Testis (tissue), 3 donors: ENCODE results near the gene DLG2. TPM values are rescaled to one million over a fixed set of nuclear protein-coding genes. Genes with fewer than 3 reads are reported as not detected.

Experiments
- DNase-seq: peaks from one replicate; pipeline ENCODE4 v3.0.0-alpha.2; 2019
- H3K27ac ChIP-seq, 2 donors: fragments of 200-600 bp; sonication (generic); one replicate each; pipeline ENCODE4 v1.5.1; 2019
- H3K27me3 ChIP-seq: fragments of 200-600 bp; sonication (generic); one replicate; pipeline ENCODE4 v1.5.1; 2019
- H3K36me3 ChIP-seq: fragments of 200-600 bp; sonication (generic); one replicate; pipeline ENCODE4 v1.5.1; 2017; ENCODE audit warnings: low read depth; ENCODE audit errors: missing control alignments
- H3K4me1 ChIP-seq: fragments of 200-600 bp; sonication (generic); one replicate; pipeline ENCODE4 v1.5.1; 2019
- H3K4me3 ChIP-seq, 2 donors: fragments of 200-600 bp; sonication (generic); one replicate each; pipeline ENCODE4 v1.5.1; 2017 to 2019
- H3K9me3 ChIP-seq: fragments of 200-600 bp; sonication (generic); one replicate; pipeline ENCODE4 v1.5.1; 2017
- POLR2A ChIP-seq: fragments of 450-650 bp; IDR thresholded peaks from one replicate; pipeline ENCODE4 v1.6.1; 2017; ENCODE audit warnings: antibody characterized with exemption, mild to moderate bottlenecking, moderate library complexity
- WGBS, 2 donors: methylation state at CpG; one replicate each; pipeline ENCODE4 v1.1.5; 2018; 5-methylcytosine and 5-hydroxymethylcytosine counted together
- intact Hi-C: fragments of 100-400 bp; cut with DNase I; formaldehyde crosslinking; loops from one replicate; pipeline ENCODE4 v1.15.1; 2023; ENCODE audit warnings: low total_unique reads
- polyA plus RNA-seq: library from polyadenylated mRNA; stranded (reverse); fragments of 350-450 nt; fragmentation: Illumina TruSeq; extraction: RNeasy Lipid Tissue Mini Kit (QIAGEN cat#74804); gene quantifications from one replicate; pipeline ENCODE4 v1.2.3, GENCODE V29; 2014; ENCODE audit warnings: low read depth, low replicate concordance; ENCODE audit not compliant: insufficient read depth
- total RNA-seq, 2 donors: library from RNA; depleted of rRNA; stranded (reverse); fragments of >200 nt; gene quantifications; one replicate each; pipeline ENCODE4 v1.2.3, GENCODE V29; 2016
- TF ChIP-seq, protein P1 (sequence below), 3 experiments: fragments of 450-650 bp in 2 of 3; fragments of 200-600 bp in 1 of 3; sonication (generic) in 1 of 3; IDR thresholded peaks; one replicate each; pipeline ENCODE4 v1.5.1; 2016 to 2019; ENCODE audit warnings: antibody characterized with exemption in 3 of 3, mild to moderate bottlenecking in 2 of 3, moderate library complexity in 1 of 3

DLG2 gene
- total and polyA plus RNA-seq, 3 donors from 2014 or later: 13.8 to 23.0 (median 14.1) TPM

DNA sequence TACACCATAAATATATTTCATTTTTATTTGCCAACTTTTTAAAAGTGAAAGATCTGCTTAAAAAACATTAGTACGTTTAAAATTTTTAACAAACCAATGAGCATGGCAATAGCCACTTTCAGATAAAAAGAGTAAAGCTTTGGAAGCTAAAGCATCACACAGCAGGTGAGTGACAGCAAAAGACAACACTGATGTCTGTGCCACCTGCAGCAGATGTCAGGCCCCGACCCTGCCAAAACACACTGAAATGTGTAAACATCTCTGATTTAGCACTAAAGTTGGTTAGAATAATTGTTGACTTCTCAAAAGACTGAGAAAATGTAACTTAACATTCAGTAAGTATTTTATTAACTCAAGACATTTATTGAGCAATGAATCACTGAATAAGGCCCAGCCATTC, 232.9 kb downstream of the DLG2 start:
- no peak overlapping the region for H3K4me3 ChIP-seq
- DNase-seq: no peak
- no peak overlapping the region for H3K27ac ChIP-seq
- no peaks in the 10 kb centered on the region for H3K27me3 ChIP-seq
- H3K4me1 ChIP-seq: no peaks in the 10 kb centered on the region
- H3K9me3 ChIP-seq: no peaks in the 10 kb centered on the region
- TF ChIP-seq, protein P1, sequence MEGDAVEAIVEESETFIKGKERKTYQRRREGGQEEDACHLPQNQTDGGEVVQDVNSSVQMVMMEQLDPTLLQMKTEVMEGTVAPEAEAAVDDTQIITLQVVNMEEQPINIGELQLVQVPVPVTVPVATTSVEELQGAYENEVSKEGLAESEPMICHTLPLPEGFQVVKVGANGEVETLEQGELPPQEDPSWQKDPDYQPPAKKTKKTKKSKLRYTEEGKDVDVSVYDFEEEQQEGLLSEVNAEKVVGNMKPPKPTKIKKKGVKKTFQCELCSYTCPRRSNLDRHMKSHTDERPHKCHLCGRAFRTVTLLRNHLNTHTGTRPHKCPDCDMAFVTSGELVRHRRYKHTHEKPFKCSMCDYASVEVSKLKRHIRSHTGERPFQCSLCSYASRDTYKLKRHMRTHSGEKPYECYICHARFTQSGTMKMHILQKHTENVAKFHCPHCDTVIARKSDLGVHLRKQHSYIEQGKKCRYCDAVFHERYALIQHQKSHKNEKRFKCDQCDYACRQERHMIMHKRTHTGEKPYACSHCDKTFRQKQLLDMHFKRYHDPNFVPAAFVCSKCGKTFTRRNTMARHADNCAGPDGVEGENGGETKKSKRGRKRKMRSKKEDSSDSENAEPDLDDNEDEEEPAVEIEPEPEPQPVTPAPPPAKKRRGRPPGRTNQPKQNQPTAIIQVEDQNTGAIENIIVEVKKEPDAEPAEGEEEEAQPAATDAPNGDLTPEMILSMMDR (IDR thresholded peaks at IDR 0.05): no peak
- TF ChIP-seq POLR2A: no peak
- WGBS, 2 donors: 56 to 59% methylated on average over 2 of the region's 2 CpGs
- no peaks in the 10 kb centered on the region for H3K36me3 ChIP-seq
- intact Hi-C loops: no loop called here

DNA sequence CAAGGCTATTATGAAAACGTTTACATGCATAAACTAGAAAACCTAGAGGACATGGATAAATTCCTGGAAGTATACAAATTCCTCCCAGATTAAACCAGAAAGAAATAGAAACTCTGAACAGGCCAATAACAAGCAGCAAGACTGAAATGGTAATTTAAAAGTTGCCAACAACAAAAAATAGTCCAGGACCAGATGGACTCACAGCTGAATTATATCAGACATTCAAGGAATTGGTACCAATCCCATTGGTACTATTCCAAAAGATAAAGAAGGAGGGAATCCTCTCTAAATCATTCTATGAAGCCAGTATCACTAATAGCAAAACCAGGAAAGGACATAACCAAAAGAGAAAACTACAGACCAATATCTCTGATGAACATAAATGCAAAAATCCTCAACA, 236.0 kb downstream of the DLG2 start:
- 40 to 43% methylated on average over 1 of the region's 1 CpG for WGBS, 2 donors
- no peak for DNase-seq
- Histone ChIP-seq H3K4me3 (no peak overlapping the region), H3K27me3 (no peaks in the 10 kb centered on the region), H3K9me3 (no peaks in the 10 kb centered on the region), H3K27ac (no peak overlapping the region), H3K4me1 (no peaks in the 10 kb centered on the region), H3K36me3 (no peaks in the 10 kb centered on the region)
- intact Hi-C loops: no loop called here
- no peak for TF ChIP-seq POLR2A
- TF ChIP-seq, protein P1 (IDR thresholded peaks at IDR 0.05): no peak

DNA sequence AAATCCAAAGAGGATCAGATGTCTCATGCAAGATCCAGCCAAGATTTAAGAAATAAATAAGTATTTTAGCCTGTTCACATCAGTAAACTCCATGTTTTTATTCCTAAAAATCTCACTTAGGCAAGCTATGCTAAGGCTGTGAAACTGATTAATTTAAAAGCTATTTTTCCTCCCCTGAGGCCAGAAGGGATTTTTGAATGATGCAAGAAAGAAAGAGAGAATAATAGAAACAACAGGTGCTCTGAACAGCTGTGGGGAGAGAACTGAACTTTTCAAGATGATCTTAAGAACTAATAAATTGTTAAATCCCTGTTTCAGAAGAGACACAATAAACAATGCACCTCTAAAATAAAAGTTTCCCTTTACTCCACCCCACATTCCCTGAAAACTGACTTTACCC, 241.6 kb downstream of the DLG2 start:
- DNase-seq: no peak

GRCh38 chr11:85385111-85385510, 242.0 kb downstream of the DLG2 start:
- intact Hi-C loops: no loop called here
- Histone ChIP-seq H3K4me3 (no peak overlapping the region), H3K27ac (no peak overlapping the region), H3K27me3 (no peaks in the 10 kb centered on the region), H3K9me3 (no peaks in the 10 kb centered on the region), H3K4me1 (no peaks in the 10 kb centered on the region), H3K36me3 (no peaks in the 10 kb centered on the region)
- 72 to 76% methylated on average over 1 of the region's 1 CpG for WGBS, 2 donors
- TF ChIP-seq POLR2A: no peak
- TF ChIP-seq, protein P1 (IDR thresholded peaks at IDR 0.05): no peak
- no peak for DNase-seq

More for the DNA sequence above, 241.6 kb downstream of the DLG2 start:
- TF ChIP-seq, protein P1 (IDR thresholded peaks at IDR 0.05): no peak
- TF ChIP-seq POLR2A: no peak
- Histone ChIP-seq H3K36me3 (no peaks in the 10 kb centered on the region), H3K9me3 (no peaks in the 10 kb centered on the region), H3K27me3 (no peaks in the 10 kb centered on the region), H3K27ac (no peak overlapping the region), H3K4me3 (no peak overlapping the region), H3K4me1 (no peaks in the 10 kb centered on the region)
- intact Hi-C loops: no loop called here

GRCh38 chr11:85379066-85379465, 248.1 kb downstream of the DLG2 start:
- no peaks in the 10 kb centered on the region for H3K9me3 ChIP-seq
- TF ChIP-seq POLR2A: no peak
- TF ChIP-seq, protein P1 (IDR thresholded peaks at IDR 0.05): no peak
- H3K27ac ChIP-seq: no peak overlapping the region
- H3K36me3 ChIP-seq: no peaks in the 10 kb centered on the region
- WGBS, 2 donors: 84 to 85% methylated on average over 2 of the region's 2 CpGs
- no peak for DNase-seq
- no peaks in the 10 kb centered on the region for H3K27me3 ChIP-seq
- H3K4me1 ChIP-seq: no peaks in the 10 kb centered on the region
- H3K4me3 ChIP-seq: no peak overlapping the region
- intact Hi-C loops: no loop called here
